Left renal cortex interstitium (tissue), 4 donors: Measurements from ENCODE around the gene HSFX2. TPM values are rescaled to one million over a fixed set of nuclear protein-coding genes. Genes with fewer than 3 reads are reported as not detected.

Source experiments
- polyA plus RNA-seq, 4 donors: library from polyadenylated mRNA; unstranded; fragments of 120-200 nt; gene quantifications; one replicate each; pipeline ENCODE4 v1.2.1, GENCODE V29; 2013; ENCODE audit not compliant: insufficient read length in 4 of 4

The HSFX2 gene
- polyA plus RNA-seq, 4 donors, result 0.30 to 1.0 (median 0.40) TPM

Other genes with a start within 250 kb of the HSFX2 start
- 10 to 100 TPM; 27.1 to 44.5 (median 34.3) TPM for gene IDS, start 90.0 kb downstream of the HSFX2 start, polyA plus RNA-seq
- gene EOLA1, start 54.3 kb downstream of the HSFX2 start, polyA plus RNA-seq, result 10 to 100 TPM; 22.7 to 25.7 (median 23.7) TPM
- gene HSFX3, start 45.4 kb downstream of the HSFX2 start, polyA plus RNA-seq, result under 1 TPM in 1 of 4 donors, not detected in 3; 0.13 TPM
- not detected for gene MAGEA9B, start 7.9 kb downstream of the HSFX2 start, polyA plus RNA-seq
- 10 to 100 TPM; 41.5 to 46.8 (median 44.2) TPM for gene TMEM185A, start 36.5 kb upstream of the HSFX2 start, polyA plus RNA-seq
- under 1 TPM in 1 of 4 donors, not detected in 3; 0.04 TPM for gene MAGEA11, start 116.7 kb upstream of the HSFX2 start, polyA plus RNA-seq
- gene HSFX1, start 178.8 kb upstream of the HSFX2 start, polyA plus RNA-seq, result 1 to 10 TPM; 1.8 to 2.6 (median 2.2) TPM
- gene MAGEA9, start 186.6 kb upstream of the HSFX2 start, polyA plus RNA-seq, result not detected